Activated naive CD4-positive, alpha-beta T cell treated with anti-CD3 and anti-CD28 coated beads, Interleukin-2, amount 50 U/mL, for 16 hours (primary cell): ENCODE measurements around the gene PDE4A.
"Not testable (repeated sequence)": the region's sequence is repeated elsewhere in the genome, so short reads cannot be mapped to it uniquely, and the experiment has no call there.

Experiments
- DNase-seq: peaks from one replicate; pipeline ENCODE4 v3.0.0-alpha.2; 2020

Gene PDE4A

GRCh38 chr19:10430505-10431253, 10.3 kb downstream of the PDE4A start:
- DNase-seq = no peak

GRCh38 chr19:10431254-10431942, 11.1 kb downstream of the PDE4A start:
- no peak for DNase-seq

- DNase-seq = peak; percentile 58
Observed at GRCh38 chr19:10431943-10432735, 11.8 kb downstream of the PDE4A start.

GRCh38 chr19:10432736-10433130, 12.4 kb downstream of the PDE4A start:
- DNase-seq = no peak

- DNase-seq = no peak
Observed at GRCh38 chr19:10433131-10433536, 12.8 kb downstream of the PDE4A start.

GRCh38 chr19:10439588-10439987, 19.2 kb downstream of the PDE4A start:
- DNase-seq = no peak

GRCh38 chr19:10442698-10443097, 22.4 kb downstream of the PDE4A start:
- no peak for DNase-seq

- DNase-seq = no peak
Observed at GRCh38 chr19:10449037-10449436, 28.7 kb downstream of the PDE4A start.

- DNase-seq = no peak
Observed at GRCh38 chr19:10450191-10450852, 30.0 kb downstream of the PDE4A start.

GRCh38 chr19:10450853-10451609, 30.7 kb downstream of the PDE4A start:
- DNase-seq = no peak

GRCh38 chr19:10452726-10453618, 32.6 kb downstream of the PDE4A start:
- DNase-seq = no peak

GRCh38 chr19:10453852-10454251, 33.5 kb downstream of the PDE4A start:
- DNase-seq = no peak

GRCh38 chr19:10454267-10454666, 33.9 kb downstream of the PDE4A start:
- no peak for DNase-seq

- not testable (repeated sequence) for DNase-seq
Observed at GRCh38 chr19:10458733-10459132, 38.4 kb downstream of the PDE4A start.

- DNase-seq = no peak
Observed at GRCh38 chr19:10460714-10461046, 40.3 kb downstream of the PDE4A start.

- peak; percentile 79 for DNase-seq
Observed at GRCh38 chr19:10461047-10461949, 41.0 kb downstream of the PDE4A start.

- not testable (repeated sequence) for DNase-seq
Observed at GRCh38 chr19:10462042-10462441, 41.7 kb downstream of the PDE4A start.

- DNase-seq = no peak
Observed at GRCh38 chr19:10462557-10462956, 42.2 kb downstream of the PDE4A start.

GRCh38 chr19:10464456-10464855, 44.1 kb downstream of the PDE4A start:
- no peak for DNase-seq

GRCh38 chr19:10467104-10467706, 46.9 kb downstream of the PDE4A start:
- no peak for DNase-seq
